Hepatocyte (in vitro differentiated cells): Measurements from ENCODE around the gene MBP. TPM values are rescaled to one million over a fixed set of nuclear protein-coding genes. Genes with fewer than 3 reads are reported as not detected.

Experiments
- DNase-seq: peaks from one replicate; pipeline ENCODE4 v3.0.0-alpha.2; 2016; ENCODE audit warnings: low spot score
- H2AFZ ChIP-seq: fragments of 200-600 bp; sonication (generic); 2 replicates; pipeline ENCODE4 v1.6.0; 2016; ENCODE audit warnings: antibody characterized with exemption, mild to moderate bottlenecking
- H3K27ac ChIP-seq: fragments of 200-600 bp; sonication (generic); 2 replicates; pipeline ENCODE4 v1.5.1; 2016; ENCODE audit warnings: mild to moderate bottlenecking
- H3K27me3 ChIP-seq: fragments of 200-600 bp; sonication (generic); 2 replicates; pipeline ENCODE4 v1.6.1; 2016
- H3K36me3 ChIP-seq: fragments of 200-600 bp; sonication (generic); replicated peaks from 2 replicates; pipeline ENCODE4 v1.5.1; 2016; ENCODE audit warnings: low read depth; ENCODE audit not compliant: insufficient read depth
- H3K4me1 ChIP-seq: fragments of 200-600 bp; sonication (generic); 2 replicates; pipeline ENCODE4 v1.5.1; 2016; ENCODE audit warnings: mild to moderate bottlenecking, moderate library complexity; ENCODE audit not compliant: insufficient read depth
- H3K4me2 ChIP-seq: fragments of 200-600 bp; sonication (generic); 2 replicates; pipeline ENCODE4 v1.6.0; 2016
- H3K4me3 ChIP-seq: fragments of 200-600 bp; sonication (generic); 2 replicates; pipeline ENCODE4 v1.5.1; 2016; ENCODE audit warnings: mild to moderate bottlenecking
- H3K79me2 ChIP-seq: fragments of 200-600 bp; sonication (generic); 2 replicates; pipeline ENCODE4 v1.6.0; 2017; ENCODE audit warnings: mild to moderate bottlenecking
- H3K9me2 ChIP-seq: fragments of 200-600 bp; sonication (generic); replicated peaks from 2 replicates; pipeline ENCODE4 v1.6.0; 2017; ENCODE audit warnings: mild to moderate bottlenecking; ENCODE audit not compliant: insufficient read depth
- H3K9me3 ChIP-seq: fragments of 200-600 bp; sonication (generic); 2 replicates; pipeline ENCODE4 v1.5.1; 2016; ENCODE audit warnings: low read depth, mild to moderate bottlenecking
- H4K20me1 ChIP-seq: fragments of 200-600 bp; sonication (generic); 2 replicates; pipeline ENCODE4 v1.6.0; 2016; ENCODE audit warnings: mild to moderate bottlenecking; ENCODE audit not compliant: insufficient read depth, poor library complexity, severe bottlenecking
- EZH2 ChIP-seq: fragments of 200-600 bp; sonication (generic); IDR thresholded peaks from 2 replicates; pipeline ENCODE4 v1.6.1; 2016; ENCODE audit warnings: antibody characterized with exemption, mild to moderate bottlenecking, borderline replicate concordance
- EZH2phosphoT487 ChIP-seq: fragments of 200-600 bp; sonication (generic); IDR thresholded peaks from one replicate; pipeline ENCODE4 v1.6.1; 2018; ENCODE audit warnings: antibody characterized with exemption, mild to moderate bottlenecking, low read depth, moderate library complexity; ENCODE audit not compliant: unreplicated experiment, severe bottlenecking
- WGBS: methylation state at CpG from one replicate; pipeline ENCODE4 v1.1.6; 2016; ENCODE audit warnings: low lambda C conversion rate; ENCODE audit errors: missing lambda C conversion rate; 5-methylcytosine and 5-hydroxymethylcytosine counted together
- polyA plus RNA-seq: library from polyadenylated mRNA; unstranded; fragments of >200 nt; fragmentation: Nextera tagmentation; extraction: Ambion mirVana; gene quantifications from 2 replicates; pipeline ENCODE4 v1.2.1, GENCODE V29; 2016
- total RNA-seq: library from RNA; depleted of rRNA; stranded (reverse); fragments of >200 nt; gene quantifications from 2 replicates; pipeline ENCODE4 v1.2.3, GENCODE V29; 2014
- TF ChIP-seq, protein P1 (sequence below): fragments of 200-600 bp; sonication (generic); IDR thresholded peaks from 2 replicates; pipeline ENCODE4 v1.5.1; 2016; ENCODE audit warnings: antibody characterized with exemption, mild to moderate bottlenecking; ENCODE audit not compliant: poor library complexity

Gene MBP
- total and polyA plus RNA-seq, 2 experiments from 2014 or later: 21.6 to 22.1 TPM

DNA sequence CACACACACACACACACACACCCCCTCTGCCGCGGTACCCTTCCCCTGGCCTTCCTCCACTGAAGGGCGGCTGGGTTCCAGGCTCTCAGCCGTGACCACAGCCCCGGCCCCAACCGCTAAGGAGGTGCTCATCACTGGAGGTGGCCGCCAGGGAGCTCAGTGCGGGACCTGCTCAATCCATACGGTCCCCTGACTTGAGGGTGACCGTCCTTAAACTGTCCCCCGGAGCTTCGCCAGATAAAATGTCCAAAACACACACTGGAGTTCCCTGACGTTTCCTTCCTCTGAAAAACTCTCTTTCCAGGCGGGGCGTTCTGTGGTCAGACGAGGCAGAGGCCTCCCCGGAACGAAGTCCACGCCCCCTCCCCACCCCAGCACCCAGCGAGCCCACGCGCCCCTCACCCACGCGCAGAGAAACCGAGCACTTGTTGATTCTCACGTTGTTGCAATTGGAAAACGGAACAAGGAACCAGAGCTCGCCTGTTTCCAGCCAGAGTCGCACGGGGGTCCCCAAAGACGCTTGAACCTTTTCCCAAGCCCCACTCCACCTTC lies 1.4 kb downstream of the MBP start:
- TF ChIP-seq EZH2phosphoT487 (no peak), EZH2 (no peak)
- TF ChIP-seq, protein P1, sequence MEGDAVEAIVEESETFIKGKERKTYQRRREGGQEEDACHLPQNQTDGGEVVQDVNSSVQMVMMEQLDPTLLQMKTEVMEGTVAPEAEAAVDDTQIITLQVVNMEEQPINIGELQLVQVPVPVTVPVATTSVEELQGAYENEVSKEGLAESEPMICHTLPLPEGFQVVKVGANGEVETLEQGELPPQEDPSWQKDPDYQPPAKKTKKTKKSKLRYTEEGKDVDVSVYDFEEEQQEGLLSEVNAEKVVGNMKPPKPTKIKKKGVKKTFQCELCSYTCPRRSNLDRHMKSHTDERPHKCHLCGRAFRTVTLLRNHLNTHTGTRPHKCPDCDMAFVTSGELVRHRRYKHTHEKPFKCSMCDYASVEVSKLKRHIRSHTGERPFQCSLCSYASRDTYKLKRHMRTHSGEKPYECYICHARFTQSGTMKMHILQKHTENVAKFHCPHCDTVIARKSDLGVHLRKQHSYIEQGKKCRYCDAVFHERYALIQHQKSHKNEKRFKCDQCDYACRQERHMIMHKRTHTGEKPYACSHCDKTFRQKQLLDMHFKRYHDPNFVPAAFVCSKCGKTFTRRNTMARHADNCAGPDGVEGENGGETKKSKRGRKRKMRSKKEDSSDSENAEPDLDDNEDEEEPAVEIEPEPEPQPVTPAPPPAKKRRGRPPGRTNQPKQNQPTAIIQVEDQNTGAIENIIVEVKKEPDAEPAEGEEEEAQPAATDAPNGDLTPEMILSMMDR: no peak
- peak overlapping the region; percentile 94 for H3K4me2 ChIP-seq
- no peaks in the 10 kb centered on the region for H3K27me3 ChIP-seq
- no peaks in the 10 kb centered on the region for H3K9me2 ChIP-seq
- H3K79me2 ChIP-seq: peaks cover 37% of the 10 kb centered on the region
- H3K27ac ChIP-seq: peak overlapping the region; percentile 98
- 14% methylated on average over 30 of the region's 31 CpGs for whole genome bisulfite sequencing
- no peaks in the 10 kb centered on the region for H3K36me3 ChIP-seq
- H4K20me1 ChIP-seq: no peaks in the 10 kb centered on the region
- peak overlapping the region; percentile 92 for H3K4me3 ChIP-seq
- H2AFZ ChIP-seq: peak overlapping the region; percentile 92
- DNase-seq: peak; percentile 39
- no peaks in the 10 kb centered on the region for H3K9me3 ChIP-seq
- H3K4me1 ChIP-seq: no peaks in the 10 kb centered on the region

DNA sequence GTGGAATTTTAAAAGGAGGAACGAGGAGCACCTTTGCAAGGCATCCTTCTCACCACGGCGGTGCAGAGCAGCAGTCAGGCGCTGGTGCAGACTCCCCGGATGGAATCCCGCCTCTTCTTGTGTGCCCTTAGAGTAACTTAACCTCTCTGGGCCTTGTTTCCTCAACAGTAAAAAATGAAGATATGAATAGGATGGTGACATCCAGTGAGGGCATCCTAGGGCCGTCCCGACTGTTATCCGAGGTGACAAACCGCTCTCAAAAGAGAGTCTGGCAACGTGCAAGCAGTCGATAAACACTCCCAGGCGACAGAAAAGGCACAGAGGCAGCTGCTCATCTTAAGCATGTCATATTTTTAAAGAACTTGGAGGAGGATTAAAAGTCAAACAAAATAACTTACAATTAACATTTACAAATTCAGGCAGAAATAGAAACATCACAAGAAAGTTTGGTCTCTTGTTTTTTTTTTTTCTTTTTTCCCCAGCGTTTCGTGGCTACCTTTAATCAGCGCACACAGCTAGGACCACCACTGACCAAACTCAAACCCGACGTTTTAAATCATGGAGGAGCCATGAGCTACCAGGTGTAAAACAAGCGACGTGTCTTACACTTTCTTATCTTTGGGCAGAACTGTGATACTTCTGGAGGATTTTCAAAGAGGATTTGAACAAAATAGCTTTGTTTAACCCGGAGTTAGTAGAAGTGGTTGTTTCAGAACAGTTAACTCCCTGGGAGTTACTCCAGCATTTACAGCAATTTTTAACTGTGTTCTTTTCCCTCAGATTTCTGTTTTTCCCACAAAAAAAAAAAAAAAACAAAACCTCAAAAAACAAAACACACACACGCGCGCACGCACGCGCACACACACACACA lies 2.1 kb downstream of the MBP start:
- no peaks in the 10 kb centered on the region for H3K27me3 ChIP-seq
- WGBS: 79% methylated on average over 25 of the region's 27 CpGs
- H3K36me3 ChIP-seq: no peaks in the 10 kb centered on the region
- no peak overlapping the region for H2AFZ ChIP-seq
- no peaks in the 10 kb centered on the region for H3K4me1 ChIP-seq
- peak overlapping the region; percentile 94 for H3K4me2 ChIP-seq
- H3K9me3 ChIP-seq: no peaks in the 10 kb centered on the region
- no peaks in the 10 kb centered on the region for H3K9me2 ChIP-seq
- H3K79me2 ChIP-seq: peaks cover 44% of the 10 kb centered on the region
- DNase-seq: no peak
- peak overlapping the region; percentile 92 for H3K4me3 ChIP-seq
- H3K27ac ChIP-seq: peak overlapping the region; percentile 98
- H4K20me1 ChIP-seq: no peaks in the 10 kb centered on the region
- TF ChIP-seq EZH2phosphoT487 (no peak), EZH2 (no peak)
- TF ChIP-seq, protein P1: no peak

DNA sequence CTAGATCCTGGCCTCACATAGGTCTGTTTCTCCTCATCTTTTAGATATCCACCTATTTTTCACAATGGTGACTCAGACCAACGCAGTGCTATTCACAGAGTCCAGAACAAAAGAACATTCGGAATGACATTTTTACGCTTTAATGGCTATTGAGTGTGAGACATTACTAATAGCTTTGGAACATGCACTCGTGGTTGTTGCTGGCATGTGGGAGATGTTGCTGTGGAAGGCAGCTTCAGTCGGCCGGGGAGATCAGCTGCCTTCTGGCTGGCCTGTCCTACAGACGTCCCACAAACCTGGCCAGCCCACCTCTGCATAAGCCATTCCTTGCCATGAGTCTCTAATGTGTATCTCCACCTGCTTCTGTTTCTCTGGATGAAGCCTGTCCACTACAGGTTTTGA lies 3.4 kb downstream of the MBP start:
- TF ChIP-seq EZH2phosphoT487: no peak
- TF ChIP-seq EZH2: no peak
- H3K4me2 ChIP-seq: peak overlapping the region; percentile 25
- H3K9me2 ChIP-seq: no peaks in the 10 kb centered on the region
- WGBS: 67% methylated on average over 7 of the region's 7 CpGs
- peak overlapping the region; percentile 54 for H3K27ac ChIP-seq
- DNase-seq: peak; percentile 35
- H3K4me3 ChIP-seq: no peak overlapping the region
- H3K79me2 ChIP-seq: peaks cover 57% of the 10 kb centered on the region
- no peaks in the 10 kb centered on the region for H3K4me1 ChIP-seq
- no peaks in the 10 kb centered on the region for H3K36me3 ChIP-seq
- H4K20me1 ChIP-seq: no peaks in the 10 kb centered on the region
- no peaks in the 10 kb centered on the region for H3K9me3 ChIP-seq
- H3K27me3 ChIP-seq: no peaks in the 10 kb centered on the region
- no peak overlapping the region for H2AFZ ChIP-seq

DNA sequence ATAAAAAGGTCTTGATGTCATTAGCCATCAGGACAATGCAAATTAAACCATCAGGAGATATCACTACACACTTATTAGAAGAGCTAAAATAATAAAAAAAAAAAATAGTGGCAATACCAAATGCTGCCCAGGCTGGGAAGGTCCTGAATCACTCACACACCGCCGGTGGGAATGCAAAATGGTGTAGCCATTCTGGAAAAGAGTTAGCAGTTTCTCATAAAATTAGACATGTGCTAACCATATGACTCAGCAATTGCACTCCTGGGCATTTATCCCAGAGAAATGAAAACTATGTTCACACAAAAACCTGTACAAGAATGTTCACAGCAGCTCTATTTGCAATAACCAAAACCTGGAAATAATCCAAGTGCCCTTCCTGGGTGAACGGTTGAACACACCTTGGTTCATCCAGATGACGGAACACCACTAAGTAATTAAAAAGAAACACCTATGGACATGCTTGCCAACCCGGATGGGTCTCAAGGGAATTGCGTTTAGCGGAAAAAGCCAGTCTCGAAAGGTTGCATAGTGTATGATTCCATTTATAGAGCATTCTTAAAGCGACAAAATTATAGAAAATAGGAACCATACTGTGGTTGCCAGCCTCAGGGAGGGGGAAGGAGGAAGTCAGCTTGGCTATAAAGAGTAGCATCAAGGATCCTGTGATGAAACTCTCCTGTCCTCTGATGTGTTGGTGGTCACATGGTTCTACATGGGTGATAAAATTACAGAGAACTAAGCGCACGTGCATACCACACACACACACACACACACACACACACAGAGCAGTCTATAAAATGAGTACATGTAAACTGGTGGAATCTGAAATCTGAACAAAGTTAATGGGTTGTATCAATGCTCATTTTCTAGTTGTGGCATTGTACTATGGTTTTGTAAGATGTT lies 4.6 kb downstream of the MBP start:
- no peak overlapping the region for H2AFZ ChIP-seq
- no peaks in the 10 kb centered on the region for H3K9me2 ChIP-seq
- peaks cover 67% of the 10 kb centered on the region for H3K79me2 ChIP-seq
- H3K27ac ChIP-seq: peak overlapping the region; percentile 54
- peak overlapping the region; percentile 6 for H3K4me2 ChIP-seq
- no peak for TF ChIP-seq EZH2
- TF ChIP-seq EZH2phosphoT487: no peak
- TF ChIP-seq, protein P1: no peak
- H3K4me3 ChIP-seq: no peak overlapping the region
- no peaks in the 10 kb centered on the region for H3K36me3 ChIP-seq
- DNase-seq: peak; percentile 59
- H4K20me1 ChIP-seq: no peaks in the 10 kb centered on the region
- no peaks in the 10 kb centered on the region for H3K9me3 ChIP-seq
- H3K27me3 ChIP-seq: no peaks in the 10 kb centered on the region
- no peaks in the 10 kb centered on the region for H3K4me1 ChIP-seq
- 59% methylated on average over 11 of the region's 11 CpGs for WGBS
